SK-N-SH (cell line): Measurements from ENCODE around the gene SMPD3. TPM values are rescaled to one million over a fixed set of nuclear protein-coding genes. Genes with fewer than 3 reads are reported as not detected.

Experiments
- CTCF ChIA-PET: fragments of 300-600, 350-600 bp; formaldehyde crosslinking; extraction: SDS; loops from one replicate; lab custom pipeline; 2021; lab: Yijun Ruan, JAX
- POLR2A ChIA-PET: fragments of 350-600 bp; sonication (Branson Sonifier 250); formaldehyde crosslinking; extraction: SDS; loops from one replicate; lab custom pipeline; 2020; ENCODE audit warnings: antibody characterized with exemption, inconsistent platforms; lab: Yijun Ruan, JAX
- DNase-seq: peaks from one replicate; pipeline ENCODE4 v3.0.0; 2012
- H2AFZ ChIP-seq: fragments of 200-600 bp; sonication (generic); 2 replicates; pipeline ENCODE4 v1.8.1; 2016; ENCODE audit warnings: antibody characterized with exemption, mild to moderate bottlenecking, low read depth
- H3F3A ChIP-seq: fragments of 200-600 bp; sonication (generic); replicated peaks from 2 replicates; pipeline ENCODE3; 2016; ENCODE audit warnings: antibody characterized with exemption, mild to moderate bottlenecking; ENCODE audit not compliant: insufficient read depth
- H3K27ac ChIP-seq, 2 experiments: fragments of 200-500 bp in 1 of 2; fragments of 200-600 bp in 1 of 2; sonication (Bioruptor generic) in 1 of 2; sonication (generic), shearing (Covaris generic) in 1 of 2; 2 replicates each; pipeline versions ENCODE4 v1.5.1 to v1.6.1; 2014 to 2016; ENCODE audit warnings: low read depth in 2 of 2, inconsistent platforms in 1 of 2, low read length in 1 of 2, mild to moderate bottlenecking in 1 of 2, mixed read lengths in 1 of 2
- H3K27me3 ChIP-seq: fragments of 200-600 bp; sonication (generic), shearing (Covaris generic); 2 replicates; pipeline ENCODE4 v1.6.1; 2016; ENCODE audit warnings: mixed run types; ENCODE audit not compliant: insufficient read depth
- H3K36me3 ChIP-seq, 2 experiments: fragments of 200-500 bp in 1 of 2; fragments of 200-600 bp in 1 of 2; sonication (Bioruptor generic) in 1 of 2; sonication (generic) in 1 of 2; replicated peaks in 1 of 2; 2 replicates each; pipeline versions ENCODE3 to v1.5.1; 2014 to 2016; ENCODE audit warnings: low read length in 1 of 2, mild to moderate bottlenecking in 1 of 2; ENCODE audit not compliant: insufficient read depth in 2 of 2, control insufficient read depth in 1 of 2
- H3K4me1 ChIP-seq, 2 experiments: fragments of 200-500 bp in 1 of 2; fragments of 200-600 bp in 1 of 2; sonication (Bioruptor generic) in 1 of 2; sonication (generic), shearing (Covaris generic) in 1 of 2; 2 replicates each; pipeline versions ENCODE4 v1.5.1 to v1.6.1; 2014 to 2016; ENCODE audit warnings: low read depth in 1 of 2, low read length in 1 of 2, mixed run types in 1 of 2; ENCODE audit not compliant: insufficient read depth in 2 of 2, control insufficient read depth in 1 of 2
- H3K4me2 ChIP-seq: fragments of 200-600 bp; sonication (generic), shearing (Covaris generic); 2 replicates; pipeline ENCODE4 v1.6.1; 2017; ENCODE audit warnings: mixed run types
- H3K4me3 ChIP-seq, 2 experiments: fragments of 200-500 bp in 1 of 2; fragments of 200-600 bp in 1 of 2; sonication (Bioruptor generic) in 1 of 2; sonication (generic), shearing (Covaris generic) in 1 of 2; 2 replicates each; pipeline versions ENCODE4 v1.5.1 to v1.8.1; 2014 to 2016; ENCODE audit warnings: low read depth in 2 of 2, inconsistent platforms in 1 of 2, low read length in 1 of 2, mild to moderate bottlenecking in 1 of 2, mixed read lengths in 1 of 2, moderate library complexity in 1 of 2
- H3K79me2 ChIP-seq: fragments of 200-600 bp; sonication (generic); 2 replicates; pipeline ENCODE4 v1.8.1; 2017; ENCODE audit warnings: mild to moderate bottlenecking; ENCODE audit not compliant: insufficient read depth
- H3K9ac ChIP-seq: fragments of 200-600 bp; sonication (generic); 2 replicates; pipeline ENCODE4 v1.6.1; 2017; ENCODE audit warnings: mixed run types
- H3K9me2 ChIP-seq: fragments of 200-600 bp; sonication (generic); 2 replicates; pipeline ENCODE4 v1.6.1; 2017; ENCODE audit warnings: mixed run types
- H3K9me3 ChIP-seq: fragments of 200-600 bp; sonication (generic); 2 replicates; pipeline ENCODE4 v1.6.1; 2017; ENCODE audit warnings: mixed run types, mild to moderate bottlenecking, moderate library complexity
- H4K20me1 ChIP-seq: fragments of 200-600 bp; sonication (generic); 2 replicates; pipeline ENCODE4 v1.6.1; 2017; ENCODE audit warnings: mild to moderate bottlenecking, mixed run types; ENCODE audit not compliant: insufficient read depth
- ELF1 ChIP-seq: IDR thresholded peaks from 2 replicates; pipeline ENCODE4 v1.4.0; 2012
- EZH2phosphoT487 ChIP-seq: fragments of 200-600 bp; sonication (generic); IDR thresholded peaks from 2 replicates; pipeline ENCODE4 v1.6.1; 2017; ENCODE audit warnings: low read depth, mixed run types, mild to moderate bottlenecking, antibody characterized with exemption, moderate library complexity, borderline replicate concordance
- GABPA ChIP-seq: IDR thresholded peaks from 2 replicates; pipeline ENCODE4 v1.4.0; 2012; ENCODE audit warnings: low read depth, mild to moderate bottlenecking
- GATA2 ChIP-seq: sonication (generic); formaldehyde crosslinking; IDR thresholded peaks from 2 replicates; pipeline ENCODE4 v1.5.0; 2020; ENCODE audit warnings: mild to moderate bottlenecking, missing genetic modification reagents
- IRF3 ChIP-seq: fragments of 150-350 bp; IDR thresholded peaks from 2 replicates; pipeline ENCODE4 v1.6.1; 2016; ENCODE audit warnings: mild to moderate bottlenecking, low read depth, low read length
- MEF2A ChIP-seq: IDR thresholded peaks from 2 replicates; pipeline ENCODE4 v1.4.0; 2012; ENCODE audit warnings: low read depth, borderline replicate concordance
- NFIC ChIP-seq: IDR thresholded peaks from 2 replicates; pipeline ENCODE4 v1.4.0; 2012; ENCODE audit warnings: borderline replicate concordance
- NRF1 ChIP-seq: IDR thresholded peaks from 2 replicates; pipeline ENCODE4 v1.6.1; 2012; ENCODE audit warnings: low read depth, mild to moderate bottlenecking, low read length
- RAD21 ChIP-seq: IDR thresholded peaks from 2 replicates; pipeline ENCODE4 v1.6.1; 2012; ENCODE audit warnings: mild to moderate bottlenecking, low read length
- REST ChIP-seq: IDR thresholded peaks from 2 replicates; pipeline ENCODE4 v1.6.1; 2012; ENCODE audit warnings: mild to moderate bottlenecking, low read depth, low read length, moderate library complexity
- RFX5 ChIP-seq: IDR thresholded peaks from 2 replicates; pipeline ENCODE4 v1.6.1; 2012; ENCODE audit warnings: mild to moderate bottlenecking, improper control_type of control experiment, low read length
- RXRA ChIP-seq: IDR thresholded peaks from 2 replicates; pipeline ENCODE4 v1.4.0; 2012; ENCODE audit warnings: low read depth, mild to moderate bottlenecking, borderline replicate concordance
- TAF1 ChIP-seq: IDR thresholded peaks from 2 replicates; pipeline ENCODE4 v1.6.1; 2012; ENCODE audit warnings: low read depth, mild to moderate bottlenecking, low read length, moderate library complexity, borderline replicate concordance
- TEAD4 ChIP-seq: IDR thresholded peaks from 2 replicates; pipeline ENCODE4 v1.4.0; 2012; ENCODE audit warnings: mild to moderate bottlenecking, borderline replicate concordance; ENCODE audit not compliant: insufficient read depth
- ZBTB33 ChIP-seq: IDR thresholded peaks from 2 replicates; pipeline ENCODE4 v1.4.0; 2012; ENCODE audit warnings: low read depth, borderline replicate concordance
- whole genome bisulfite sequencing: methylation state at CpG from one replicate; pipeline ENCODE4 v1.1.6; 2017; ENCODE audit warnings: low lambda C conversion rate; 5-methylcytosine and 5-hydroxymethylcytosine counted together
- polyA plus RNA-seq, 3 experiments: library from polyadenylated mRNA; depleted of rRNA; stranded (reverse); fragments of >200 nt; gene quantifications; 2 replicates each; pipeline ENCODE4 v1.2.3, GENCODE V29; 2012

The SMPD3 gene
- polyA plus RNA-seq, 1 of the 3 experiments (the other 2 are of a cell fraction) = 0.38 TPM

- POLR2A ChIA-PET = no interaction called here
- no peaks in the 10 kb centered on the region for H3K79me2 ChIP-seq
- 99% methylated on average over 5 of the region's 5 CpGs for WGBS
Observed at GRCh38 chr16:68324336-68324735, 124.0 kb downstream of the SMPD3 start.

GRCh38 chr16:68319185-68319908, 129.0 kb downstream of the SMPD3 start:
- Histone ChIP-seq H3K36me3 (peaks cover 22 to 29% of the 10 kb centered on the region in 2 experiments), H3K4me3 (no peak overlapping the region), H2AFZ (no peak overlapping the region), H3K9ac (no peak overlapping the region), H3K4me2 (no peak overlapping the region), H3F3A (no peaks in the 10 kb centered on the region), H3K4me1 (no peaks in the 10 kb centered on the region), H3K79me2 (peaks cover 2% of the 10 kb centered on the region), H3K27me3 (no peaks in the 10 kb centered on the region), H4K20me1 (no peaks in the 10 kb centered on the region), H3K9me3 (no peaks in the 10 kb centered on the region), H3K9me2 (no peaks in the 10 kb centered on the region), H3K27ac (no peak overlapping the region)
- 96% methylated on average over 6 of the region's 6 CpGs for WGBS
- ChIA-PET CTCF (interaction anchor here (0.9 kb wide), 1 partner anchor 126 kb away, joined by 3 read pairs; no protein-coding TSS in a partner anchor), POLR2A (no interaction called here)
- no peak for DNase-seq
- TF ChIP-seq RFX5 (no peak), REST (no peak), TAF1 (no peak), NRF1 (no peak), IRF3 (no peak), GATA2 (CRISPR knock-in tag) (no peak), EZH2phosphoT487 (no peak), MEF2A (no peak)

More at GRCh38 chr16:68324336-68324735, 124.0 kb downstream of the SMPD3 start:
- TF ChIP-seq GABPA (no peak), NFIC (no peak), ZBTB33 (no peak), RXRA (no peak), ELF1 (no peak), TAF1 (no peak), RAD21 (no peak), IRF3 (no peak), GATA2 (CRISPR knock-in tag) (no peak), TEAD4 (no peak), NRF1 (no peak)
- no peak overlapping the region for H3K4me2 ChIP-seq
- H3K4me1 ChIP-seq = peaks cover 0 to 7% of the 10 kb centered on the region in 2 experiments; a peak in 1 of 4 replicates
- no peaks in the 10 kb centered on the region for H3K9me3 ChIP-seq
- no peaks in the 10 kb centered on the region for H3K27me3 ChIP-seq
- no peaks in the 10 kb centered on the region for H3F3A ChIP-seq
- CTCF ChIA-PET = interaction anchor here (20.3 kb wide), 1 partner anchor 61 kb away, joined by 355 read pairs; the partner anchor contains the start of gene SLC7A6
- H3K4me3 ChIP-seq = no peak overlapping the region
- DNase-seq = no peak
- no peak overlapping the region for H3K27ac ChIP-seq
- H3K9me2 ChIP-seq = no peaks in the 10 kb centered on the region
- H4K20me1 ChIP-seq = no peaks in the 10 kb centered on the region
- H3K9ac ChIP-seq = no peak overlapping the region
- H3K36me3 ChIP-seq = peaks cover 20 to 25% of the 10 kb centered on the region in 2 experiments
- H2AFZ ChIP-seq = no peak overlapping the region
